Lower leg skin (tissue), 4 donors: Measurements from ENCODE around the gene SPATA19. TPM values are rescaled to one million over a fixed set of nuclear protein-coding genes. Genes with fewer than 3 reads are reported as not detected.

Experiments used
- DNase-seq, 2 donors: peaks; one replicate each; pipeline ENCODE4 v3.0.0-alpha.2; 2019; ENCODE audit warnings: low spot score in 2 of 2
- H3K4me3 ChIP-seq: fragments of 200-600 bp; sonication (generic); 2 replicates; pipeline ENCODE4 v1.5.1; 2017; ENCODE audit warnings: mild to moderate bottlenecking, low read depth; ENCODE audit not compliant: poor library complexity, severe bottlenecking
- CTCF ChIP-seq, 3 donors: fragments of 450-650 bp; IDR thresholded peaks; one replicate each; pipeline ENCODE4 v1.5.1; 2016; ENCODE audit warnings: antibody characterized with exemption in 3 of 3, mild to moderate bottlenecking in 3 of 3, moderate library complexity in 2 of 3
- POLR2A ChIP-seq, 2 donors: fragments of 450-650 bp; IDR thresholded peaks; one replicate each; pipeline ENCODE4 v1.6.1; 2016 to 2017; ENCODE audit warnings: antibody characterized with exemption in 2 of 2, mild to moderate bottlenecking in 1 of 2, moderate library complexity in 1 of 2
- WGBS, 2 donors: methylation state at CpG; one replicate each; pipeline ENCODE4 v1.1.5; 2018; 5-methylcytosine and 5-hydroxymethylcytosine counted together
- intact Hi-C: fragments of 100-400 bp; cut with DNase I; formaldehyde crosslinking; loops from one replicate; pipeline ENCODE4 v1.15.0; 2023; ENCODE audit warnings: low total_unique reads
- total RNA-seq, 4 donors: library from RNA; depleted of rRNA; stranded (reverse); fragments of >200 nt; gene quantifications; one replicate each; pipeline ENCODE4 v1.1.0, GENCODE V29; 2016

The SPATA19 gene
- total RNA-seq, 4 donors from 2014 or later = not detected

GRCh38 chr11:133825666-133826065 is 19.6 kb downstream of the SPATA19 start:
- DNase-seq = peak in 1 of 2 donors; percentile 48
- 43 to 52% methylated on average over 2 to 3 of the region's 3 CpGs for WGBS, 2 donors
- H3K4me3 ChIP-seq = no peak overlapping the region
- TF ChIP-seq CTCF (IDR thresholded peaks at IDR 0.05) = no peak
- intact Hi-C loops = no loop called here

GRCh38 chr11:133825156-133825555 is 20.2 kb downstream of the SPATA19 start:
- 91% methylated on average over 11 of the region's 11 CpGs for WGBS, 2 donors
- TF ChIP-seq CTCF (IDR thresholded peaks at IDR 0.05) = no peak
- no peak for TF ChIP-seq POLR2A (IDR thresholded peaks at IDR 0.05)

GRCh38 chr11:133824593-133824992 is 20.7 kb downstream of the SPATA19 start:
- DNase-seq = peak in 1 of 2 donors; percentile 37
- WGBS, 2 donors = 80 to 86% methylated on average over 9 of the region's 9 CpGs
- no peak overlapping the region for H3K4me3 ChIP-seq
- TF ChIP-seq CTCF (IDR thresholded peaks at IDR 0.05) (no peak), POLR2A (IDR thresholded peaks at IDR 0.05) (no peak)
- intact Hi-C loops = no loop called here

More at GRCh38 chr11:133825156-133825555, 20.2 kb downstream of the SPATA19 start:
- DNase-seq = peak in 1 of 2 donors; percentile 81
- intact Hi-C loops = no loop called here
- H3K4me3 ChIP-seq = no peak overlapping the region

- intact Hi-C loops = no loop called here
- 97% methylated on average over 4 of the region's 4 CpGs for WGBS, 2 donors
Measured at GRCh38 chr11:133823614-133824013, 21.7 kb downstream of the SPATA19 start.

GRCh38 chr11:133823211-133823610 is 22.1 kb downstream of the SPATA19 start:
- TF ChIP-seq POLR2A (IDR thresholded peaks at IDR 0.05) (no peak), CTCF (IDR thresholded peaks at IDR 0.05) (no peak)
- H3K4me3 ChIP-seq = no peak overlapping the region
- peak in 1 of 2 donors; percentile 77 for DNase-seq
- intact Hi-C loops = no loop called here
- WGBS, 2 donors = 85 to 93% methylated on average over 6 of the region's 6 CpGs

More at GRCh38 chr11:133823614-133824013, 21.7 kb downstream of the SPATA19 start:
- H3K4me3 ChIP-seq = no peak overlapping the region
- no peak for TF ChIP-seq CTCF (IDR thresholded peaks at IDR 0.05)
- no peak for TF ChIP-seq POLR2A (IDR thresholded peaks at IDR 0.05)
- DNase-seq = no peak

GRCh38 chr11:133821776-133822175 is 23.5 kb downstream of the SPATA19 start:
- intact Hi-C loops = no loop called here
- no peak overlapping the region for H3K4me3 ChIP-seq
- 33 to 58% methylated on average over 8 of the region's 8 CpGs for WGBS, 2 donors
- peak in 1 of 2 donors; percentile 49 for DNase-seq
- TF ChIP-seq CTCF (IDR thresholded peaks at IDR 0.05) (no peak), POLR2A (IDR thresholded peaks at IDR 0.05) (no peak)
